Body of pancreas (tissue), 4 donors: ENCODE data around the gene MTR.

Source experiments
- POLR2A ChIP-seq, 3 donors: fragments of 450-650 bp; IDR thresholded peaks; one replicate each; pipeline ENCODE4 v1.6.1; 2016; ENCODE audit warnings: antibody characterized with exemption in 3 of 3, mild to moderate bottlenecking in 2 of 3
- TF ChIP-seq, protein P1 (sequence below), 7 experiments: fragments of 450-650 bp in 4 of 7; fragments of 200-600 bp in 3 of 7; sonication (generic) in 3 of 7; IDR thresholded peaks; one replicate each; pipeline ENCODE4 v1.5.1; 2016 to 2019; ENCODE audit warnings: antibody characterized with exemption in 7 of 7

- TF ChIP-seq, protein P1, sequence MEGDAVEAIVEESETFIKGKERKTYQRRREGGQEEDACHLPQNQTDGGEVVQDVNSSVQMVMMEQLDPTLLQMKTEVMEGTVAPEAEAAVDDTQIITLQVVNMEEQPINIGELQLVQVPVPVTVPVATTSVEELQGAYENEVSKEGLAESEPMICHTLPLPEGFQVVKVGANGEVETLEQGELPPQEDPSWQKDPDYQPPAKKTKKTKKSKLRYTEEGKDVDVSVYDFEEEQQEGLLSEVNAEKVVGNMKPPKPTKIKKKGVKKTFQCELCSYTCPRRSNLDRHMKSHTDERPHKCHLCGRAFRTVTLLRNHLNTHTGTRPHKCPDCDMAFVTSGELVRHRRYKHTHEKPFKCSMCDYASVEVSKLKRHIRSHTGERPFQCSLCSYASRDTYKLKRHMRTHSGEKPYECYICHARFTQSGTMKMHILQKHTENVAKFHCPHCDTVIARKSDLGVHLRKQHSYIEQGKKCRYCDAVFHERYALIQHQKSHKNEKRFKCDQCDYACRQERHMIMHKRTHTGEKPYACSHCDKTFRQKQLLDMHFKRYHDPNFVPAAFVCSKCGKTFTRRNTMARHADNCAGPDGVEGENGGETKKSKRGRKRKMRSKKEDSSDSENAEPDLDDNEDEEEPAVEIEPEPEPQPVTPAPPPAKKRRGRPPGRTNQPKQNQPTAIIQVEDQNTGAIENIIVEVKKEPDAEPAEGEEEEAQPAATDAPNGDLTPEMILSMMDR (IDR thresholded peaks at IDR 0.05), result no peak
- no peak for TF ChIP-seq POLR2A (IDR thresholded peaks at IDR 0.05)
Measured at GRCh38 chr1:236864211-236864610, 69.1 kb downstream of the MTR start.
